ENCODE measurements around the gene DNAAF8. TPM values are rescaled to one million over a fixed set of nuclear protein-coding genes. Genes with fewer than 3 reads are reported as not detected.

DNAAF8 gene
- total RNA-seq, 2 experiments from 2014 or later = not detected

Other genes starting within 250 kb of the DNAAF8 start
- gene CDIP1, start 195.8 kb upstream of the DNAAF8 start, total RNA-seq = 10 to 100 TPM; 28.7 to 30.7 TPM
- under 1 TPM in 1 of 2 experiments, not detected in 1; 0.05 TPM for gene C16orf96, start 178.2 kb upstream of the DNAAF8 start, total RNA-seq
- gene UBALD1, start 119.6 kb upstream of the DNAAF8 start, total RNA-seq = 10 to 100 TPM; 15.9 to 19.3 TPM
- gene MGRN1, start 109.7 kb upstream of the DNAAF8 start, total RNA-seq = 10 to 100 TPM; 71.8 to 73.3 TPM
- 10 to 100 TPM; 24.2 to 25.5 TPM for gene NUDT16L1, start 41.0 kb upstream of the DNAAF8 start, total RNA-seq
- gene ANKS3, start 266 bp upstream of the DNAAF8 start, total RNA-seq = 10 to 100 TPM in 1 of 2 experiments, 1 to 10 TPM in 1; 10.0 to 10.2 TPM
- gene ZNF500, start 32.6 kb downstream of the DNAAF8 start, total RNA-seq = 10 to 100 TPM; 14.7 to 15.3 TPM
- gene SEPTIN12, start 53.8 kb downstream of the DNAAF8 start, total RNA-seq = not detected
- gene SMIM22, start 60.8 kb downstream of the DNAAF8 start, total RNA-seq = not detected
- gene ROGDI, start 68.1 kb downstream of the DNAAF8 start, total RNA-seq = 1 to 10 TPM; 5.9 to 6.9 TPM
- gene GLYR1, start 112.8 kb downstream of the DNAAF8 start, total RNA-seq = 10 to 100 TPM; 80.4 to 85.4 TPM
- gene UBN1, start 112.9 kb downstream of the DNAAF8 start, total RNA-seq = 10 to 100 TPM; 39.2 to 39.6 TPM
- under 1 TPM in 1 of 2 experiments, not detected in 1; 0.08 TPM for gene PPL, start 202.6 kb downstream of the DNAAF8 start, total RNA-seq
- under 1 TPM in 1 of 2 experiments, not detected in 1; 0.03 TPM for gene SEC14L5, start 223.8 kb downstream of the DNAAF8 start, total RNA-seq